Islet precursor cell (in vitro differentiated cells): ENCODE results near the gene HRC.
"Not testable (repeated sequence)": the region's sequence is repeated elsewhere in the genome, so short reads cannot be mapped to it uniquely, and the experiment has no call there.

Experiments used
- DNase-seq: peaks from one replicate; pipeline ENCODE4 v3.0.0-alpha.2; 2018

Gene HRC

GRCh38 chr19:49157445-49158224 lies 2.4 kb upstream of the HRC start, which contains the start of gene TRPM4:
TSS of gene TRPM4 (plus strand) at chr19:49157792. CDS start at chr19:49157867, 75 bp downstream.
- peak; percentile 97 for DNase-seq

- peak; percentile 64 for DNase-seq
Measured at GRCh38 chr19:49155820-49156346, 687 bp upstream of the HRC start.

DNA sequence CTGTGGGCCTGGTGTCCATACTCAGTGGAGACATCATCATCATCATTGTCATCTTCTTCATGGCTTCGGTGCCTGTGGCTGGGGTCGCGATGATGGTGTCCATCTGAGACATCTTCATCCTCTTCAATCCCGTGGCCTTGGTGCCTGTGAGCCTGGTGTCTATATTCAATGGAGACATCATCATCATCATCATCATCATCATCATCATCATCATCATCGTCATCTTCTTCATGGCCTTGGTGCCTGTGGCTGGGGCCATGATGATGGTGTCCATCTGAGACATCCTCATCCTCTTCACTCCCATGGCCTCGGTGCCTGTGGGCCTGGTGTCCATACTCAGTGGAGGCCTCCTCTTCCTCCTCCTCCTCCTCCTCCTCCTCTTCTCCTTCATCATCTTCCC lies 917 bp downstream of the HRC start:
- no peak for DNase-seq

DNA sequence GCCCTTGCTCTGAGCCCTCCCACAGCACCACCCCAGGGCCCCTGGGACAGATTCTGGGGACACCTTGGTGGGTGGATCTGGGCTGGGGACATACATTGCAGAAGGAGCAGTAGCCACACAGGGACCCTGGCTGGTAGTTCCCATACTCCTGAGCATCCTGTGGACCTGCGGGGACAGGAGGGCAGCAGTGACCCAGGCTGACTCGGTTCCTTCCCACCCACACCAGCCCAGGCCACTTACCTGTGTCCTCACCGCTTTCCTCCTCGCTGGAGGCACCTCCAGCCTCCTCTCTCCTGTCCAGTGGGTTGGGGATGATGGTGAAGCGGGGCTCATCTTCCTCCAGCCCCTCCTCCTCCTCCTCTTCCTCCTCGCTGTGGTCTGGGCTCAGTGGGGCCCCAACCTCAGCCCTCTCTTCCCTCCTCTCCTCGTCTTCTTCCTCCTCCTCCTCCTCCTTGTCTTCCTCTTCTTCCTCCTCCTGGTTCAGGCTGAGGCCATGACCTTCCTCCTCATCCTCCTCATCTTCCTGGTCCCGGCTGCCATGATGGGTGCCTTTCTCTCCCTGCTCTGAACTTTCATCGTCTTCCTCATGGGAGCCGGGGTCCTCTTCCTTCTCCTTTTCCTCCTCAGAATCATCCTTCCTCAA lies 1.9 kb downstream of the HRC start:
- DNase-seq, result no peak

DNA sequence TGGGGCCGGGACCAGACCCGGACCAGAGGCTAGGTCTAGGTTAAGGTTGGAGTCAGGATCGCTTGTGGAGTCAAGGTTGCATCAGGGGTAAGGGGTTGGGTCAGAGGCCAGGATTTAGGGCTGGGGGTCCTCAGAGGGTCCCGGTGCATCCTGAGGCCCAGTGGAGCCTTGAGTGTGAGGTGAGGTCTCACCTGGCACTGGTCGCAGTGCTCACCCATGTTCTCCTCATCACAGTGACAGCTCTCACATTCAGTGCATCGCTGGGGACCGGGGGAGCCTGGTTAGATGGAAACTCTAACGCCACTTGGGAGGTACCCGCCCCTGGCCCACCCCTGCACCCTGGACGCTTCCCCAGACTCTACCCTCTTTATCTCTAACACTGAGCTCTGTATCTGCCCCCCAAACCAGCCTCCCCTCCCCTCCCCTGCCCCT lies 3.1 kb downstream of the HRC start:
- DNase-seq, result no peak

- DNase-seq, result peak; percentile 91
Measured at GRCh38 chr19:49151267-49152118, 3.7 kb downstream of the HRC start.

DNA sequence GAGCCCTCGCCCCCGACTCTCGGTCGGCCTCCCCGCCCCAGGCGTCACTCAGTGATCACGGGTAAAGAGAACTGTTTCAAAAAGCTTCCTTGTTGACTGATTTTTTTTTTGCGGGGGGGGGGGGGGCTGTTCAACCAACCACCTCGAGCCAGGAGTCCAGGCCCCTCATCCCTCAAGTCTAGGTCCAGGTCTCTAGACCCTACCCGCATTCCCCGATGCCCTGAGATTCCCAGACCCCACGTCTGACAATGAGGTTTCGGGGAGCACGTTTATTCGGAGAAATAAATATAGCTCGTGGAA lies 4.3 kb downstream of the HRC start:
- no peak for DNase-seq

GRCh38 chr19:49150106-49150943 lies 4.9 kb downstream of the HRC start:
- DNase-seq, result peak; percentile 94

GRCh38 chr19:49149652-49150105 lies 5.5 kb downstream of the HRC start:
- DNase-seq, result peak; percentile 85

GRCh38 chr19:49148784-49149651 lies 6.2 kb downstream of the HRC start:
- DNase-seq, result peak; percentile 100

- DNase-seq, result no peak
Measured at GRCh38 chr19:49148044-49148682, 7.0 kb downstream of the HRC start.

DNA sequence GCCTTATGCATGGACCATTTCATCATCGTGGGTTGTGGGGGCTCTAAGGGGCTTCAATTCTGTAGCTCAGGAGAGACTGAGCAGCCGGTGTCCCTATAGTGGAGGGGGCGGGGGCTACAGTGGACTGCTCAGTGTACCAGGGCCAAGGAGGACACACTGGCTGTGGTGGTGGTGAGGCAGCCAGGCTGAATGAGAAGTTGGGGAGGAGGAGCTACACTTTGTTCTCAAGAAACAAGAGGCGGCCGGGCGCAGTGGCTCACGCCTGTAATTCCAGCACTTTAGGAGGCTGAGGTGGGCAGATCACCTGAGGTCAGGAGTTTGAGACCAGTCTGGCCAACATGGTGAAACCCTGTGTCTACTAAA lies 8.8 kb downstream of the HRC start:
- not testable (repeated sequence) for DNase-seq

- peak; percentile 96 for DNase-seq
Measured at GRCh38 chr19:49145573-49146407, 9.4 kb downstream of the HRC start.

DNA sequence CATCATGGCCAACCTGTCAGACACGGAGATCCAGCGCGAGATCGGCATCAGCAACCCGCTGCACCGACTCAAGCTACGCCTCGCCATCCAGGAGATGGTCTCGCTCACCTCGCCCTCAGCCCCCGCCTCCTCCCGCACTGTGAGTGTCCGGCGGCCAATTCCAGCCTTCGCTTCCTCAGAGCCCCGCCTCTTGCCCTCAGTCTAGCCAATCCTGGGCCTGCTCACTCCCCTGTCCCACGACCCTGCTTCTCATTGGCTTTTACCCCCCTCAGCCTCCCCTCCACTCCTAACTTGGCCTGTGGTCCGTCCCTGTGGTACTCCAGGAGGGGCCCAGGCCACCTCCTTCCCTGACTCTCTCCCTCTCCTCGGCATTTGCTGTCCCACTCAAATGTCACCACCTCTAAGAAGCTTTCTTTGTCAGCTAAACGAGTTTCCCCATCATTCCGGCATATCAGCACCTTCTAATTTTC lies 12.3 kb downstream of the HRC start:
- peak; percentile 98 for DNase-seq

GRCh38 chr19:49141352-49141751 lies 13.8 kb downstream of the HRC start:
- DNase-seq, result no peak

GRCh38 chr19:49140951-49141350 lies 14.2 kb downstream of the HRC start:
- no peak for DNase-seq

DNA sequence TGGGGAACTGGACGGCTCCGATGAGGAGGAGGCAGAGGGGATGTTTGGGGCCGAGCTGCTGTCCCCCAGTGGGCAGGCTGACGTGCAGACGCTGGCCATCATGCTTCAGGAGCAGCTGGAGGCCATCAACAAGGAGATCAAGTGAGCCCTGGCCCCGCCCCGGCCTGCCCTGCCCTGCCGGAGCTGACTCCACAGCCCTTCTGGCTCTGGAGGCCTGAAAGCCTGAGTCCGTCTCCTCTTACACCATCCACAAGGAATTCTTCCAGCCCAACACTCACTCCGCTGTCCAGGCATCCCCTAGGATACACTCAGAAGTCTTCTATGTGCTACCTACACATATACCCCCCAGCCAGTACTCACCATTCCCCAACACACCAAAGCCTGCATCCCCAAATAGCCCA lies 18.4 kb downstream of the HRC start:
- DNase-seq, result no peak

DNA sequence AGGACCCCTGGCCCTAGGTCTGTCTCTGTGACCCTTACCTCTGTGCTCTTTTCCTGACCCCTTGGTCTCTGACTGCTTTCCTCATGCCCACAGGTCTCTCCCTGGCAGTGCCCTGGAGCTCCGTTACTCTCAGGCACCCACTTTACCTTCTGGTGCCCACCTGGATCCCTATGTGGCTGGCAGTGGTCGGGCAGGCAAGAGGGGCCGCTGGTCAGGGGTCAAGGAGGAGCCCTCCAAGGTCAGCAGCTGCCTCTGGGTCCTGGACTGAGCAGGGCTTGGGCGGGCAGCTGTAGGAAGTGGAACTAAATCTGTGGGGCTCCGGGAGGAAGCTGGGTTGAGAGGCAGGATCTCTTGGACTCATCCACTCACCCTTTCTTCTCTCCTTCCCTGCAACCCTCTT lies 19.5 kb downstream of the HRC start:
- no peak for DNase-seq

- DNase-seq, result peak; percentile 85
Measured at GRCh38 chr19:49133621-49134454, 21.4 kb downstream of the HRC start.
